HG02763 (cell line): ENCODE data around the gene PEX11B.
A peak's percentile ranks its signal among the peaks of the same experiment; 100 is the strongest.

Source experiments
- ATAC-seq: cut with Tn5 transposase; IDR thresholded peaks from one replicate; pipeline ENCODE4 v1.9.1; 2021; ENCODE audit warnings: mild to moderate bottlenecking, moderate library complexity; ENCODE audit not compliant: unreplicated experiment

Gene PEX11B

GRCh38 chr1:145908653-145909052 is 9.9 kb downstream of the PEX11B start:
- no peak for ATAC-seq

GRCh38 chr1:145906954-145907753 is 11.4 kb downstream of the PEX11B start:
- no peak for ATAC-seq

DNA sequence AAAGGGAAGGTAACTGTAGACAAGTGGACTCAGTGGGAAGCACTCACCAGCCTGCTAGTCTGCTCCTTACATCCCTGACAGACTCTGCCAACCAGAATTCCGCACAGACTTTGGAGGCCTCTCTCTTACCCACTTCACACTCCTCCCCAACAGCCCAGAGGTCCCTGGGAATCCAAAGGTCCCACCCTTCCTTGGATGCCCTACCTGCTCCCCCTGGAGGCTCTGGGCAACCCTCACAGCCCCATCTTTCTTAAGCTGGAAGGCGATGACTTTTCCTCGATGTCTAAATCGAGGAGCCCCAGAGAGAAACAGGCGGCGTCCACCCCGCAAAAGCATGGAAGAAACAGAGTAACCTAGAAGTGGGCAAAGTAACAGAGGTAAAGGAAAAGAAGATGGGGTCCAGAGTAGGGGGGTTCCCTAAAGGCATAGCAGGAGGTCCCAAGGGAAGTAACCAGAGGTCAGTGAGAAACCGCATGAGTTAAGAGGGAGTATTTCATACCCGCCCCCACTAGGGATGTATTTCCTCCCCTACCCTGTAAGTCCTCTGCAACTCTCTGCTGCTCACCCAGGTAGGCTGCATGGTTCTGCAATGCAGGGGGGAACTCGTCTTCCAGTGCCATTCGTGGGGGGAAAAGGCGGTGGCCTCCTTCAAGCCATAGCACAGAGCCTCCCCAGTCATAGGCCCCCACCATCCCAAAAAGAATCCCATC is 17.1 kb downstream of the PEX11B start:
- no peak for ATAC-seq

- ATAC-seq = no peak
Observed at GRCh38 chr1:145898756-145899155, 19.8 kb downstream of the PEX11B start.

DNA sequence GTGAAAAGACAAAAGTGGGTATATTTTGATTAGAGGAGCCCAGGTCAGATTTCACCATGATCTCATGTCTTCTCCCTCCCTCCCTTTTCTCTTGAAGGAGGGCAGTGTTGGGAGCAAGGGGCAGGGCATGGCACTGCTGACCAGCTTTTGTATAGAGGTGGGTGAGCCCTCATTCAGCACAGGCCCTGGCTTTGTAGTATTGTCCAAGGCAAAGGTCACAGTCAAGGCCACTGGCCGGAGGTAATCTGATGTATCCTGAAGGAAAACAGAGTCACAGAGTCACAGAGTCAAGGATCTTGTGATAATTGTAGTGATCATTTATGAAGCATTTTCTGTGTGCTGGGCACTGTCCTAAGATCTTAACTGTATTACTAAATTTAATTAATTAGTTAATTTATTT is 20.5 kb downstream of the PEX11B start:
- no peak for ATAC-seq

- no peak for ATAC-seq
Observed at GRCh38 chr1:145895471-145895870, 23.0 kb downstream of the PEX11B start.

- ATAC-seq = no peak
Observed at GRCh38 chr1:145893306-145894055, 25.0 kb downstream of the PEX11B start.

GRCh38 chr1:145892486-145893087 is 25.9 kb downstream of the PEX11B start:
- ATAC-seq = no peak

GRCh38 chr1:145891587-145892485 is 26.7 kb downstream of the PEX11B start:
- no peak for ATAC-seq

- no peak for ATAC-seq
Observed at GRCh38 chr1:145891143-145891542, 27.4 kb downstream of the PEX11B start.

GRCh38 chr1:145889722-145890121 is 28.8 kb downstream of the PEX11B start:
- ATAC-seq = no peak

GRCh38 chr1:145887631-145888030 is 30.9 kb downstream of the PEX11B start:
- ATAC-seq = no peak

DNA sequence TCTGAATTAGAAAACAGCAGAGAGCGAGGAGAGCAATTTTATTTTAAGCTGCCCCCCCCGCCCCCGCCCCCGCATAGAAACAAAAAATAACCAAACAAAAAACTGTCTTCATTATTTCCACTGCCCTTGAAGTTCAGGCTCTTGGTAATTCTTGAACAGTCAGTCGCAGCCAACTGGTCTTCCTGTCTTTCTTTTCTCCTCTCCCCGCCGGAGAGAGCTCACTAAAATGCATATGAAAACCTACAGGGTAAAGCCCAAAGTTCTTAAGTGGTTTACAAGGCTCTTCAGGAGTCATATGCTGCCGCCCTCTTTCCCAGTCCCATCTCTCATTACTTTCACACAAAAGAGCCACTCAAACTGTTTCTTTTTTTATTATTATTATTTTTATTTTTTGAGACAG is 31.7 kb downstream of the PEX11B start:
- no peak for ATAC-seq

DNA sequence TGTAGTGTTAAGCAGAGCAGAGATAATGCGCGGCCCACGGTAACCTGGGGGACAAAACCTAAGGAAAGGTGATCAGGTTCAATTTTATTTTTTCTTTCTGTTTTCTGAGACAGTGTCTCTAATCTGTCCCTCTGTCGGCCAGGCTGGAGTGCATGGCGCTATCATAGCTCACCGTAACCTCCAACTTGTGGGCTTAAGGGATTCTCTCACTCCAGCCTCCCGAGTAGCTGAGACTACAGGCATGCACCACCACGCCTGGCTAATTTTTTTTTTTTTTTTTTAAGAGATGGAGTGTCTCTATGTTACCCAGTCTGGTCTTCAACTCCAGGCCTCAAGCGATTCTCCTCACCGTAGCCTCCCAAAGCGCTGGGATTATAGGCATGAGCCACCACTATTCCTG is 32.1 kb downstream of the PEX11B start:
- ATAC-seq = no peak

DNA sequence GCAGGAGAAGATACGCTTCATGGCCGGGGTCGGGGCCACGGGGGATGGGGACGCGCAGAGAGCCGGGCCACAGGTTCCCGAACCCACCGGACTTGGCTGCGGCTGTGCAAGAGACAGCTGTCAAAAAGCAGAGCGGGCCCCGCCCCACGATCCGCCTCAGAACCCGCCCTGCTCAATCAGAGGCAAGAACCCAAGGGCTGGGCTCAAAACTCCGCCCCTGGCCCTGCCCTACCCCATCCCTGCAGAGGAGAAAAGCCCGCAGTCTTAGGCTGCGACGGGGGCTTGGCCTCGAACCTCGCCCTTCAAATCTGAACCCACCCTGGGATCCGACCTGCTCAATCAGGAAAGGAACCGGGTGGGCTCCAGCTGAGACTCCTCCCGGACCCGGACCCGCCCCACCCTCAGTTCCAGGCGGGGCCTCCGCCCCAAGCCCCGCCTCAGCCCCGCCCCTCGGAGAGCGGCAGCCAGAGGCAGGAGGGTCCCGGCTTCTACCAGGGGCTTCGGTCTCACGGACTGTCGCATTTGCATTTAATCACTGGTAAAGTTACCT is 32.7 kb downstream of the PEX11B start, which contains the start of gene ANKRD35:
TSS of gene ANKRD35 (minus strand) at position 129 of the 550 bp plus-strand sequence. CDS start at position 21, 108 bp downstream.
- peak; percentile 93 for ATAC-seq

DNA sequence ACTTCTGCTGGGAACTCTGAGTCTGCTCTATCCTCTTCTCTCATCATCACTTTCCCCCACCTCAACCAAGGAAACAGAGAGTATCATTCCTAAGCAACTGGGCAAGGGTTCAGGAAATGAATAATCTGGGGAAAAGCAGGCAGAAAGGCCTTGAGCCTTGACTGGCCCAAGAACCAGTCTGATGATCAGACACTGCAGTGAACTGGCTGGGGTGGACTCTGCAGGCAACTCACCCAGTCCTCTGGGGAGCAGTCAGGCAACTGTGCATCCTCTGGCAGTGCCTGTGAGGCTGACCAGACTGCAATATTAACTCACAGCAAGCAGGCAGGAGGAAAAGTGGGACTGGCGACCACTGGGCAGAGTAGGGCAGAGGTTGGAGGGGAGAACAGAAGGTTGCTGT is 33.8 kb downstream of the PEX11B start:
- ATAC-seq = no peak

GRCh38 chr1:145879775-145880174 is 38.7 kb downstream of the PEX11B start:
- ATAC-seq = no peak

- no peak for ATAC-seq
Observed at GRCh38 chr1:145878724-145879123, 39.8 kb downstream of the PEX11B start.

- ATAC-seq = no peak
Observed at GRCh38 chr1:145877923-145878486, 40.5 kb downstream of the PEX11B start.
